Lower leg skin (tissue), 3 donors: ENCODE data around the gene STAT3.

Experiments
- POLR2A ChIP-seq, 2 donors: fragments of 450-650 bp; IDR thresholded peaks; one replicate each; pipeline ENCODE4 v1.6.1; 2016 to 2017; ENCODE audit warnings: antibody characterized with exemption in 2 of 2, mild to moderate bottlenecking in 1 of 2, moderate library complexity in 1 of 2
- TF ChIP-seq, protein P1 (sequence below), 3 donors: fragments of 450-650 bp; IDR thresholded peaks; one replicate each; pipeline ENCODE4 v1.5.1; 2016; ENCODE audit warnings: antibody characterized with exemption in 3 of 3, mild to moderate bottlenecking in 3 of 3, moderate library complexity in 2 of 3

DNA sequence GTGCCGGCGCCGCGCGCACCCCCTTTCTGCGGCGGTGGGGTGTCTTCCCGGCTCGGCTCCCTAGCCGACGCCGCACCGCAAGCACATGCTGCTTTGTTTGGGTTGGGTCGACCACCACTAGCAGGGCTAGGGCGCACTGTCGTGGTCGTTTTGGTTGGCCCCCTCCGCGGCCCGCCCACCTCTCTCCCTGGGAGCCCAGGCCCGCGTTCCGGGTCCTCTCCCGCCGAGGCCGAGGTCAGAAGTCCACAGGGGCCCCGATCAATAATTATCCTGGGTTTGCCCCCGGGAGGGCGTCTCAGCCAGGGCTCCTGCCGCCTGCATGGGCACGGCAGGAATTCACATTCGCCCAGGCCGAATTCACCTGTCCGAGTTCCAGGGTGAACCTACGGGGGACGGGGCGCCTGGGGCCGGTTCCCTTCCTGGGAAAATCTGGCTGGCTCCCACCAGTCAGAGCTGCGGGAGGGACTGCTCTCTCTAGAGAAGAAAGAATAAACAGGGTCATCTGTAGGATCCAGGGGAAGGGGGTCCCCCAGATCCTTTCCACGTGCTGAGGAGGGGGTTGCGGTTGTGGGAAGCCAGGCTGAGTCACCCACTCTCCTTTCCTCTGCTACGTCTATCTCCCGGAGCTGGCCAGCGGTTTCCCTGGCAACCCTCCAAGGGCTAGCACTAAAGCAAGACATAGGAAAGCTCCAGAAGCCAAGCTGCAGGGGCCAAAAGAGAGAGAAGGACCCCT is 111.5 kb downstream of the STAT3 start:
- TF ChIP-seq, protein P1, sequence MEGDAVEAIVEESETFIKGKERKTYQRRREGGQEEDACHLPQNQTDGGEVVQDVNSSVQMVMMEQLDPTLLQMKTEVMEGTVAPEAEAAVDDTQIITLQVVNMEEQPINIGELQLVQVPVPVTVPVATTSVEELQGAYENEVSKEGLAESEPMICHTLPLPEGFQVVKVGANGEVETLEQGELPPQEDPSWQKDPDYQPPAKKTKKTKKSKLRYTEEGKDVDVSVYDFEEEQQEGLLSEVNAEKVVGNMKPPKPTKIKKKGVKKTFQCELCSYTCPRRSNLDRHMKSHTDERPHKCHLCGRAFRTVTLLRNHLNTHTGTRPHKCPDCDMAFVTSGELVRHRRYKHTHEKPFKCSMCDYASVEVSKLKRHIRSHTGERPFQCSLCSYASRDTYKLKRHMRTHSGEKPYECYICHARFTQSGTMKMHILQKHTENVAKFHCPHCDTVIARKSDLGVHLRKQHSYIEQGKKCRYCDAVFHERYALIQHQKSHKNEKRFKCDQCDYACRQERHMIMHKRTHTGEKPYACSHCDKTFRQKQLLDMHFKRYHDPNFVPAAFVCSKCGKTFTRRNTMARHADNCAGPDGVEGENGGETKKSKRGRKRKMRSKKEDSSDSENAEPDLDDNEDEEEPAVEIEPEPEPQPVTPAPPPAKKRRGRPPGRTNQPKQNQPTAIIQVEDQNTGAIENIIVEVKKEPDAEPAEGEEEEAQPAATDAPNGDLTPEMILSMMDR (IDR thresholded peaks at IDR 0.05), result no peak
- TF ChIP-seq POLR2A (IDR thresholded peaks at IDR 0.05), result no peak
